Superior temporal gyrus (tissue), 1 donor: ENCODE measurements around the gene TAS1R2.

Experiments
- DNase-seq: peaks from one replicate; pipeline ENCODE4 v3.0.0-alpha.2; 2016; ENCODE audit errors: extremely low spot score

Gene TAS1R2

GRCh38 chr1:18820791-18821641 is 38.4 kb downstream of the TAS1R2 start:
- DNase-seq: peak; percentile 81

GRCh38 chr1:18819986-18820790 is 39.3 kb downstream of the TAS1R2 start:
- no peak for DNase-seq

- no peak for DNase-seq
Measured at GRCh38 chr1:18819203-18819602, 40.3 kb downstream of the TAS1R2 start.

GRCh38 chr1:18817795-18818435 is 41.5 kb downstream of the TAS1R2 start:
- DNase-seq: no peak

- no peak for DNase-seq
Measured at GRCh38 chr1:18817316-18817715, 42.1 kb downstream of the TAS1R2 start.

- DNase-seq: no peak
Measured at GRCh38 chr1:18816808-18817207, 42.7 kb downstream of the TAS1R2 start.

GRCh38 chr1:18814874-18815531 is 44.5 kb downstream of the TAS1R2 start:
- no peak for DNase-seq

GRCh38 chr1:18814425-18814824 is 45.0 kb downstream of the TAS1R2 start:
- no peak for DNase-seq

- DNase-seq: no peak
Measured at GRCh38 chr1:18812453-18812939, 47.0 kb downstream of the TAS1R2 start.

- no peak for DNase-seq
Measured at GRCh38 chr1:18811733-18812452, 47.6 kb downstream of the TAS1R2 start.

GRCh38 chr1:18809953-18810899 is 49.2 kb downstream of the TAS1R2 start:
- DNase-seq: no peak

GRCh38 chr1:18808550-18808949 is 50.9 kb downstream of the TAS1R2 start:
- DNase-seq: no peak

- no peak for DNase-seq
Measured at GRCh38 chr1:18807334-18808063, 52.0 kb downstream of the TAS1R2 start.

- DNase-seq: no peak
Measured at GRCh38 chr1:18805925-18806849, 53.3 kb downstream of the TAS1R2 start.

GRCh38 chr1:18805150-18805879 is 54.1 kb downstream of the TAS1R2 start:
- no peak for DNase-seq

GRCh38 chr1:18803851-18804250 is 55.6 kb downstream of the TAS1R2 start:
- DNase-seq: no peak

GRCh38 chr1:18803151-18803791 is 56.2 kb downstream of the TAS1R2 start:
- no peak for DNase-seq
